PC-3 (cell line): ENCODE measurements around the gene E2F1. TPM values are rescaled to one million over a fixed set of nuclear protein-coding genes. Genes with fewer than 3 reads are reported as not detected.

Experiments used
- ATAC-seq: fragments of 200-7000 bp; cut with Tn5 transposase; 2 replicates; pipeline ENCODE4 v1.9.1; 2020; ENCODE audit warnings: mild to moderate bottlenecking, moderate library complexity
- BruUV-seq: library from RNA; stranded (reverse); fragments of 400-500 nt; replicated peaks from 2 replicates; lab custom pipeline; 2021; lab: Mats Ljungman, UMichigan
- CTCF ChIA-PET: fragments of 300-600 bp; sonication (Branson Sonifier 250); formaldehyde crosslinking; loops from one replicate; lab custom pipeline; 2022; ENCODE audit warnings: antibody characterized with exemption; lab: Charles Lee
- POLR2A ChIA-PET: fragments of 300-600 bp; sonication (Branson Sonifier 250); formaldehyde crosslinking; loops from one replicate; lab custom pipeline; 2022; ENCODE audit warnings: antibody characterized with exemption; ENCODE audit not compliant: unreplicated experiment; lab: Charles Lee
- DNase-seq: peaks from one replicate; pipeline ENCODE4 v3.0.0-alpha.2; 2015
- H2AFZ ChIP-seq: fragments of 300-600 bp; sonication (generic); 2 replicates; pipeline ENCODE4 v1.6.0; 2016; ENCODE audit warnings: antibody characterized with exemption, low read length
- H3F3A ChIP-seq: fragments of 300-600 bp; sonication (generic); one replicate; pipeline ENCODE4 v1.6.0; 2017; ENCODE audit warnings: antibody characterized with exemption, low read length, control low read depth, mild to moderate bottlenecking; ENCODE audit not compliant: unreplicated experiment
- H3K27ac ChIP-seq: fragments of 300-600 bp; sonication (generic); 2 replicates; pipeline ENCODE4 v1.5.1; 2016; ENCODE audit warnings: mild to moderate bottlenecking, low read length
- H3K27me3 ChIP-seq: fragments of 300-600 bp; sonication (generic); 2 replicates; pipeline ENCODE4 v1.6.1; 2016; ENCODE audit warnings: low read length, mixed read lengths
- H3K36me3 ChIP-seq: fragments of 300-600 bp; sonication (generic); 2 replicates; pipeline ENCODE4 v1.6.1; 2016; ENCODE audit warnings: low read depth, mixed run types, low read length, mixed read lengths
- H3K4me1 ChIP-seq: fragments of 300-600 bp; sonication (generic); 2 replicates; pipeline ENCODE4 v1.5.1; 2016; ENCODE audit warnings: low read length; ENCODE audit not compliant: insufficient read depth
- H3K4me2 ChIP-seq: fragments of 300-600 bp; sonication (generic); 2 replicates; pipeline ENCODE4 v1.6.0; 2016; ENCODE audit warnings: low read length
- H3K4me3 ChIP-seq: fragments of 300-600 bp; sonication (generic); 2 replicates; pipeline ENCODE4 v1.5.1; 2016; ENCODE audit warnings: mild to moderate bottlenecking, low read length, mixed read lengths
- H3K79me2 ChIP-seq: fragments of 300-600 bp; sonication (generic); 2 replicates; pipeline ENCODE4 v1.6.1; 2017; ENCODE audit warnings: low read length, mixed read lengths
- H3K9ac ChIP-seq: fragments of 300-600 bp; sonication (generic); 2 replicates; pipeline ENCODE4 v1.6.0; 2016; ENCODE audit warnings: mild to moderate bottlenecking, low read length
- H3K9me2 ChIP-seq: fragments of 300-600 bp; sonication (generic); replicated peaks from 2 replicates; pipeline ENCODE4 v1.6.1; 2016; ENCODE audit warnings: mixed run types, low read length, mixed read lengths
- H3K9me3 ChIP-seq: fragments of 300-600 bp; sonication (generic); 2 replicates; pipeline ENCODE4 v1.6.1; 2016; ENCODE audit warnings: low read length, mixed read lengths
- H4K20me1 ChIP-seq: fragments of 300-600 bp; sonication (generic); 2 replicates; pipeline ENCODE4 v1.6.1; 2016; ENCODE audit warnings: low read length, mixed read lengths
- EZH2 ChIP-seq: fragments of 300-600 bp; sonication (generic); IDR thresholded peaks from one replicate; pipeline ENCODE4 v1.6.1; 2017; ENCODE audit warnings: antibody characterized with exemption, mild to moderate bottlenecking, low read length; ENCODE audit not compliant: unreplicated experiment
- EZH2phosphoT487 ChIP-seq: fragments of 300-600 bp; sonication (generic); IDR thresholded peaks from 2 replicates; pipeline ENCODE4 v1.6.1; 2018; ENCODE audit warnings: mild to moderate bottlenecking, antibody characterized with exemption, low read length, borderline replicate concordance
- intact Hi-C: fragments of 100-400 bp; cut with micrococcal nuclease; formaldehyde crosslinking; loops from 2 replicates; pipeline ENCODE4 v1.9.0; 2023
- total RNA-seq: library from RNA; depleted of rRNA; stranded (reverse); fragments of >200 nt; gene quantifications from 2 replicates; pipeline ENCODE4 v1.2.3, GENCODE V29; 2014
- TF ChIP-seq, protein P1 (sequence below): fragments of 300-600 bp; sonication (generic); conservative IDR thresholded peaks from 2 replicates; pipeline ENCODE4 v1.5.1; 2017; ENCODE audit warnings: antibody characterized with exemption, low read depth, mild to moderate bottlenecking, low read length

E2F1 gene
- total RNA-seq, 1 experiment from 2014 or later: 63.7 TPM

DNA sequence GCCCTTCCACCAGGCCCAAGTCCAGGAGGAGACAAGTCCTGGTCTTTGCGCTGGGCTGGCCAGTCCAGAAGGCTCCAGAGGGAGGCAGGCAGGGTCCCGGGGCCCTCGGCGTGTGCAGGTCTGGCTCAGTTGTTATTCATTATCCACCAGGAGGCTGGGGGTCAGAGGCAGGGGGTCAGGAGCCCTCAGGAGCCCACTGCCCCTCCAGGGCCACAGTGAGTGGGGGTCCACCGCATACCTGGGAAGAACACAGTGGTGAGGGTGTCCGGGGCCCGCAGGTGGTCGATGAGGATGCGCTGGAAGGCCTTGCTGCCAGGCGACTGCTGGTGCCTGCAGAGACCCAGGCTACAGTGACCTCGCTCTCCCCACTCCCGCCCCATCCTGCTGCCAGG, 28.5 kb downstream of the E2F1 start:
- Histone ChIP-seq H4K20me1 (no peaks in the 10 kb centered on the region), H3K36me3 (no peaks in the 10 kb centered on the region; the same call in 1 of the 2 replicates), H3K4me1 (peaks cover 12% of the 10 kb centered on the region), H2AFZ (no peak overlapping the region), H3K4me2 (no peak overlapping the region), H3K27me3 (no peaks in the 10 kb centered on the region), H3K9ac (no peak overlapping the region), H3K9me2 (no peaks in the 10 kb centered on the region), H3K27ac (no peak overlapping the region), H3K9me3 (no peaks in the 10 kb centered on the region), H3K4me3 (no peak overlapping the region), H3F3A (no peaks in the 10 kb centered on the region), H3K79me2 (no peaks in the 10 kb centered on the region)
- CTCF ChIA-PET: no interaction called here
- intact Hi-C loops: no loop called here
- no peak for ATAC-seq
- TF ChIP-seq EZH2phosphoT487 (no peak), EZH2 (no peak)
- TF ChIP-seq, protein P1, sequence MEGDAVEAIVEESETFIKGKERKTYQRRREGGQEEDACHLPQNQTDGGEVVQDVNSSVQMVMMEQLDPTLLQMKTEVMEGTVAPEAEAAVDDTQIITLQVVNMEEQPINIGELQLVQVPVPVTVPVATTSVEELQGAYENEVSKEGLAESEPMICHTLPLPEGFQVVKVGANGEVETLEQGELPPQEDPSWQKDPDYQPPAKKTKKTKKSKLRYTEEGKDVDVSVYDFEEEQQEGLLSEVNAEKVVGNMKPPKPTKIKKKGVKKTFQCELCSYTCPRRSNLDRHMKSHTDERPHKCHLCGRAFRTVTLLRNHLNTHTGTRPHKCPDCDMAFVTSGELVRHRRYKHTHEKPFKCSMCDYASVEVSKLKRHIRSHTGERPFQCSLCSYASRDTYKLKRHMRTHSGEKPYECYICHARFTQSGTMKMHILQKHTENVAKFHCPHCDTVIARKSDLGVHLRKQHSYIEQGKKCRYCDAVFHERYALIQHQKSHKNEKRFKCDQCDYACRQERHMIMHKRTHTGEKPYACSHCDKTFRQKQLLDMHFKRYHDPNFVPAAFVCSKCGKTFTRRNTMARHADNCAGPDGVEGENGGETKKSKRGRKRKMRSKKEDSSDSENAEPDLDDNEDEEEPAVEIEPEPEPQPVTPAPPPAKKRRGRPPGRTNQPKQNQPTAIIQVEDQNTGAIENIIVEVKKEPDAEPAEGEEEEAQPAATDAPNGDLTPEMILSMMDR: no peak
- no TSS peak for BruUV-seq
- DNase-seq: no peak
- POLR2A ChIA-PET: no interaction called here

DNA sequence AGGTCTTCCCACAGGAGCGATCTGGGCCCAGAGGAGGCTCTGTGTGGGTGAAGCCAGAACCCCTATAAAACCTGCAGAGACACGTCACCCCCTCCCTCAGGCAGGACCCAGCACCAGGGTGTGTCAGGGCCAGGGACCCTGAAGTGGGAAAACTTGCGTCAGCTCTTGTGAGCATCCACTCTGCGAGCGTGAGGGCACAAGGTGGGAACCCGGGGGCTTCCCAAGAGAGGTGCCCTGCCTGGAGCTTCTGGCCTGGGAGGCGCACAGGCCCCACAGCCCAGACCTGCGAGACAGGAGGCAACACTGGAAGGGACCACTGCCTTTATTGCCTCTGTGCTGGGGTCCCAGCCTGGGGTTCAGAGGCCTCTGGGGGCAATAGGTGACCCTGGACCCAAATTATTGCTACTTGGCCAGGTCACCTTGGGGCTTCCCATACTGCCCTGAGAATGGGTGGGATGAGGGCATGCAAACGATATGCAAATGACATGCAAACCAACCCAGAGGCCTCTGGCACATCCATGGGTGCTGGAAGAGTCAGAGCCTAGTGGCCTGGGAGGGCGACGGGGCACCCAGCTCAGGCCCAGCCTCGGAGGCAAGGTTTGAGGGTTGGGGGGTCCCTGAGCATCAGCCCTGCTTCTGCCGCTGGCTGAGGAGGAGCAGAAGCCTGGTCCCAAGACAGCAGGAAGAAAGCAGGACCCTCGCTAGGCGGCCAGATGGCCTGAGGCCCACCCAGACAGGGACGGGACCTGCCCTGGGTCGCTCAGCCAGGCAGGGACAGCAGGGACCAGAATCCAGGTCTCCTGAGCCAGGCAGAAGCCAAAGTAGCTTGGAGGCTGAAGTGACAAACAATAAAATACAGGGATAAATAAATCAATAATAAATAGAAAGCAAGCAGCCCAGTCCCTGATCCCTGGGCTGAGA, 29.1 kb downstream of the E2F1 start:
- no peak for DNase-seq
- POLR2A ChIA-PET: no interaction called here
- TF ChIP-seq EZH2phosphoT487 (no peak), EZH2 (no peak)
- TF ChIP-seq, protein P1: no peak
- no peaks in the 10 kb centered on the region for H3F3A ChIP-seq
- no peak overlapping the region for H3K27ac ChIP-seq
- H4K20me1 ChIP-seq: no peaks in the 10 kb centered on the region
- intact Hi-C loops: no loop called here
- H3K4me2 ChIP-seq: no peak overlapping the region
- peaks cover 12% of the 10 kb centered on the region; the same call in 1 of the 2 replicates for H3K4me1 ChIP-seq
- CTCF ChIA-PET: no interaction called here
- no peaks in the 10 kb centered on the region for H3K79me2 ChIP-seq
- H2AFZ ChIP-seq: no peak overlapping the region
- no peaks in the 10 kb centered on the region for H3K9me2 ChIP-seq
- no peak overlapping the region for H3K9ac ChIP-seq
- no peaks in the 10 kb centered on the region for H3K9me3 ChIP-seq
- ATAC-seq: no peak
- no peaks in the 10 kb centered on the region; the same call in 1 of the 2 replicates for H3K36me3 ChIP-seq
- H3K4me3 ChIP-seq: no peak overlapping the region
- no peaks in the 10 kb centered on the region for H3K27me3 ChIP-seq
- no TSS peak for BruUV-seq
